Jurkat, Clone E6-1 (cell line): Measurements from ENCODE around the gene CCDC38.
A peak's percentile ranks its signal among the peaks of the same experiment; 100 is the strongest.

ENCODE experiments used
- DNase-seq: peaks from one replicate; pipeline ENCODE4 v3.0.0-alpha.2; 2011; ENCODE audit warnings: low read depth, low spot score
- H3K4me3 ChIP-seq: 2 replicates; pipeline ENCODE4 v1.5.1; 2011; ENCODE audit warnings: mild to moderate bottlenecking, low read length, control low read depth, moderate library complexity

CCDC38 gene

GRCh38 chr12:95966287-95966870, 24.0 kb upstream of the CCDC38 start:
- no peak overlapping the region for H3K4me3 ChIP-seq
- no peak for DNase-seq

GRCh38 chr12:95963096-95963495, 20.7 kb upstream of the CCDC38 start:
- H3K4me3 ChIP-seq: no peak overlapping the region
- no peak for DNase-seq

GRCh38 chr12:95962222-95962621, 19.8 kb upstream of the CCDC38 start:
- no peak for DNase-seq
- H3K4me3 ChIP-seq: no peak overlapping the region

GRCh38 chr12:95960241-95960640, 17.8 kb upstream of the CCDC38 start:
- no peak for DNase-seq
- no peak overlapping the region for H3K4me3 ChIP-seq

- DNase-seq: no peak
- H3K4me3 ChIP-seq: no peak overlapping the region
Measured at GRCh38 chr12:95959107-95959506, 16.7 kb upstream of the CCDC38 start.

GRCh38 chr12:95956557-95957145, 14.2 kb upstream of the CCDC38 start:
- H3K4me3 ChIP-seq: no peak overlapping the region
- DNase-seq: no peak

- no peak for DNase-seq
- H3K4me3 ChIP-seq: no peak overlapping the region
Measured at GRCh38 chr12:95955549-95956159, 13.2 kb upstream of the CCDC38 start.

GRCh38 chr12:95953000-95953399, 10.6 kb upstream of the CCDC38 start:
- H3K4me3 ChIP-seq: no peak overlapping the region
- DNase-seq: no peak

GRCh38 chr12:95951515-95951914, 9.1 kb upstream of the CCDC38 start:
- DNase-seq: no peak
- no peak overlapping the region for H3K4me3 ChIP-seq

- no peak for DNase-seq
- H3K4me3 ChIP-seq: no peak overlapping the region
Measured at GRCh38 chr12:95949477-95950206, 7.2 kb upstream of the CCDC38 start.

- H3K4me3 ChIP-seq: no peak overlapping the region
- DNase-seq: no peak
Measured at GRCh38 chr12:95944108-95944704, 1.8 kb upstream of the CCDC38 start.

- H3K4me3 ChIP-seq: peak within 1 kb of the TSS; percentile 83
- DNase-seq: peak; percentile 65
Measured at GRCh38 chr12:95943330-95943842, 972 bp upstream of the CCDC38 start, which contains the start of gene AMDHD1. Gene AMDHD1 (plus strand): TSS chr12:95943331. CDS start chr12:95943399, 68 bp downstream.

GRCh38 chr12:95942101-95942523, 302 bp downstream of the CCDC38 start:
- H3K4me3 ChIP-seq: peak overlapping the region; percentile 83
- no peak for DNase-seq

- no peak overlapping the region for H3K4me3 ChIP-seq
- no peak for DNase-seq
Measured at GRCh38 chr12:95940514-95940913, 1.9 kb downstream of the CCDC38 start.

- DNase-seq: no peak
Measured at GRCh38 chr12:95922231-95922630, 20.2 kb downstream of the CCDC38 start.

GRCh38 chr12:95919110-95919509, 23.3 kb downstream of the CCDC38 start:
- H3K4me3 ChIP-seq: no peak overlapping the region
- no peak for DNase-seq

More at GRCh38 chr12:95922231-95922630, 20.2 kb downstream of the CCDC38 start:
- no peak overlapping the region for H3K4me3 ChIP-seq

GRCh38 chr12:95918194-95918993, 24.0 kb downstream of the CCDC38 start:
- DNase-seq: peak; percentile 51
- H3K4me3 ChIP-seq: no peak overlapping the region

- no peak for DNase-seq
- no peak overlapping the region for H3K4me3 ChIP-seq
Measured at GRCh38 chr12:95909871-95910270, 32.5 kb downstream of the CCDC38 start.

GRCh38 chr12:95908573-95908972, 33.8 kb downstream of the CCDC38 start:
- H3K4me3 ChIP-seq: no peak overlapping the region
- no peak for DNase-seq
